ENCODE results near the gene FKBP2. TPM values are rescaled to one million over a fixed set of nuclear protein-coding genes. Genes with fewer than 3 reads are reported as not detected.

The FKBP2 gene
- total and polyA plus RNA-seq, 2 of the 13 experiments (the other 11 are each of a cell fraction or from before 2014, with no cell fraction given) = 30.1 to 53.3 TPM

DNA sequence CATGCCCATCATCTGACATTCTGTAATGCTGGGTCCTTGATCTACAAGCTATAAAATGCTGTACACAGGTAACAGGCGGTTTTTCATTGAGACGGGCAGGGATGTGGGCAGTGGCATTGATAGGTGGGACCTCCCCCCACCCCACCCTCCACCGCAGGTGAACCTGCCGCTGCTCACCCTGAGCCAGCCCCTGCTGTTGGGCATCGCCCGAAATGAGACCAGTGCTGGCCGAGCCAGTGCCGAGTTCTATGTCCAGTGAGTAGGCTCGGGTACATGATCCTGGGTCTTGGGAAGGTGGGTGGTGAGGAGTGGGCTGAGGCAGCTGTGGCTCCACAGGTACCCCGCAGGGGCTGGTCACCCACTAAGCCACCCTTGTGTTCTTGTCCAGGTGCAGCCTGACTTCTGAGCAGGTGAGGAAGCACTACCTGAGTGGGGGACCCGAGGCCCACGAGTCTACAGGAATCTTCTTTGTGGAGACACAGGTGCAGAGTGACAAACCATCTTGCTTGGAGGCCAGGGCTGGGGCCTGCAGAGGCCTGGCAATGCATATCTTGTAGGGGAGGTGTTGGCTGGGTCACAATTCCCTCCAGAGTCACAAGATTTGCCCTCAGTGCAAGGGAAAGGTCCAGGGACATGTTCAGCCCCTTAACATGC, 11.7 kb upstream of the FKBP2 start:
- WGBS (ENCODE audit: low lambda C conversion rate) = 96% methylated on average over 9 of the region's 12 CpGs
- ATAC-seq (no peak), DNase-seq (ENCODE audit: low spot score) (no peak), FAIRE-seq (no peak)
- TF ChIP-seq, protein P1, sequence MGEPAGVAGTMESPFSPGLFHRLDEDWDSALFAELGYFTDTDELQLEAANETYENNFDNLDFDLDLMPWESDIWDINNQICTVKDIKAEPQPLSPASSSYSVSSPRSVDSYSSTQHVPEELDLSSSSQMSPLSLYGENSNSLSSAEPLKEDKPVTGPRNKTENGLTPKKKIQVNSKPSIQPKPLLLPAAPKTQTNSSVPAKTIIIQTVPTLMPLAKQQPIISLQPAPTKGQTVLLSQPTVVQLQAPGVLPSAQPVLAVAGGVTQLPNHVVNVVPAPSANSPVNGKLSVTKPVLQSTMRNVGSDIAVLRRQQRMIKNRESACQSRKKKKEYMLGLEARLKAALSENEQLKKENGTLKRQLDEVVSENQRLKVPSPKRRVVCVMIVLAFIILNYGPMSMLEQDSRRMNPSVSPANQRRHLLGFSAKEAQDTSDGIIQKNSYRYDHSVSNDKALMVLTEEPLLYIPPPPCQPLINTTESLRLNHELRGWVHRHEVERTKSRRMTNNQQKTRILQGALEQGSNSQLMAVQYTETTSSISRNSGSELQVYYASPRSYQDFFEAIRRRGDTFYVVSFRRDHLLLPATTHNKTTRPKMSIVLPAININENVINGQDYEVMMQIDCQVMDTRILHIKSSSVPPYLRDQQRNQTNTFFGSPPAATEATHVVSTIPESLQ (CRISPR knock-in tag; conservative IDR thresholded peaks at IDR 0.05) = no peak
- TF ChIP-seq ZNF619 (CRISPR knock-in tag; IDR thresholded peaks at IDR 0.05) (0 out of 2 replicates have a peak, but pooled peaks have one; percentile 49), SOX13 (IDR thresholded peaks at IDR 0.05) (no peak), SOX13 (CRISPR knock-in tag; conservative IDR thresholded peaks at IDR 0.05 in 1 of 2, IDR thresholded peaks at IDR 0.05 in 1 of 2) (no peak), SNAPC2 (CRISPR knock-in tag; IDR thresholded peaks at IDR 0.05) (no peak), SNAPC5 (CRISPR knock-in tag; IDR thresholded peaks at IDR 0.05; ENCODE audit: borderline replicate concordance) (no peak), ZMYM2 (CRISPR knock-in tag; IDR thresholded peaks at IDR 0.05) (no peak), HIVEP1 (CRISPR knock-in tag; IDR thresholded peaks at IDR 0.05) (no peak), ZNF564 (CRISPR knock-in tag; IDR thresholded peaks at IDR 0.05) (no peak), AKNA (CRISPR knock-in tag; IDR thresholded peaks at IDR 0.05; ENCODE audit: borderline replicate concordance) (no peak), ZNF10 (CRISPR knock-in tag; IDR thresholded peaks at IDR 0.05; ENCODE audit: borderline replicate concordance, low read depth) (0 out of 2 replicates have a peak, but pooled peaks have one; percentile 21), ZNF839 (CRISPR knock-in tag; IDR thresholded peaks at IDR 0.05; ENCODE audit: borderline replicate concordance) (peak; percentile 39; the same call in 1 of the 2 replicates), ZC3H13 (CRISPR knock-in tag; IDR thresholded peaks at IDR 0.05) (0 out of 2 replicates have a peak, but pooled peaks have one; percentile 46), TCF12 (IDR thresholded peaks at IDR 0.05) (no peak), TCF12 (CRISPR knock-in tag; IDR thresholded peaks at IDR 0.05) (no peak)
- TF ChIP-seq, protein P2, sequence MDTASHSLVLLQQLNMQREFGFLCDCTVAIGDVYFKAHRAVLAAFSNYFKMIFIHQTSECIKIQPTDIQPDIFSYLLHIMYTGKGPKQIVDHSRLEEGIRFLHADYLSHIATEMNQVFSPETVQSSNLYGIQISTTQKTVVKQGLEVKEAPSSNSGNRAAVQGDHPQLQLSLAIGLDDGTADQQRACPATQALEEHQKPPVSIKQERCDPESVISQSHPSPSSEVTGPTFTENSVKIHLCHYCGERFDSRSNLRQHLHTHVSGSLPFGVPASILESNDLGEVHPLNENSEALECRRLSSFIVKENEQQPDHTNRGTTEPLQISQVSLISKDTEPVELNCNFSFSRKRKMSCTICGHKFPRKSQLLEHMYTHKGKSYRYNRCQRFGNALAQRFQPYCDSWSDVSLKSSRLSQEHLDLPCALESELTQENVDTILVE (CRISPR knock-in tag; IDR thresholded peaks at IDR 0.05) = no peak
- in situ Hi-C loops (cut with HindIII; ENCODE audit: extremely low pct_ligation_motif_present, low pct_unique_long_range_greater_than_20kb) = no loop called here
- Histone ChIP-seq H2AFZ (ENCODE audit: low read length) (no peak overlapping the region), H3K4me3 (replicated peaks in 1 of 3; ENCODE audit: insufficient read depth in 1 of 3, low read depth in 2 of 3, low read length in 3 of 3) (peak overlapping the region in 2 of 3 experiments; percentile 94 to 96; a peak in 2 of 6 replicates), H3K36me3 (replicated peaks in 1 of 2; ENCODE audit: control insufficient read depth in 1 of 2, insufficient read depth in 2 of 2, low read length in 2 of 2) (no peaks in the 10 kb centered on the region), H3K27me3 (ENCODE audit: control insufficient read depth in 1 of 2, insufficient read depth in 2 of 2, low read length in 2 of 2) (no peaks in the 10 kb centered on the region), H4K20me1 (ENCODE audit: insufficient read depth, low read length) (no peaks in the 10 kb centered on the region), H3K9me3 (ENCODE audit: low read length) (no peaks in the 10 kb centered on the region), H3K4me2 (ENCODE audit: low read depth, low read length) (peak overlapping the region; percentile 88), H3K9ac (ENCODE audit: insufficient read depth, low read depth, low read length) (peak overlapping the region; percentile 51; the same call in 1 of the 2 replicates), H3K79me2 (ENCODE audit: insufficient read depth, low read length) (no peaks in the 10 kb centered on the region), H3K4me1 (ENCODE audit: insufficient read depth, low read length) (peaks cover 64% of the 10 kb centered on the region), H3K27ac (ENCODE audit: extremely low read length, insufficient read depth, low read length) (peak overlapping the region; percentile 75)
- BruUV-seq (replicated peaks) = no TSS peak
- CTCF ChIA-PET (ENCODE audit: low intra/inter-chr PET ratio, low total read pairs) = no interaction called here
- POLR2A ChIA-PET = interaction anchor here (1.3 kb wide), 1 partner anchor 12 kb away, joined by 6 read pairs; the partner anchor contains the start of gene FKBP2
- intact Hi-C loops (cut with micrococcal nuclease; ENCODE audit: unreplicated experiment) = no loop called here

All from HepG2 (cell line).